Measurements from ENCODE around the gene KRTAP3-1. TPM values are rescaled to one million over a fixed set of nuclear protein-coding genes. Genes with fewer than 3 reads are reported as not detected.

KRTAP3-1 gene
- total and polyA plus RNA-seq, 2 donors (not counting 3 experiments of a cell fraction or from before 2014, with no cell fraction given) = not detected

- H3K79me2 ChIP-seq (ENCODE audit: control insufficient read depth, insufficient read depth, low read length) = no peaks in the 10 kb centered on the region
- H3K9me3 ChIP-seq (replicated peaks; ENCODE audit: control insufficient read depth, insufficient read depth, low read length) = no peaks in the 10 kb centered on the region
- CTCF ChIA-PET = interaction anchor here (1.4 kb wide), 1 partner anchor 29 kb away, joined by 3 read pairs; no protein-coding TSS in a partner anchor
- no peak for DNase-seq (ENCODE audit: low read depth, low spot score)
- no peak overlapping the region for H3K4me2 ChIP-seq (ENCODE audit: insufficient read depth, low read length)
- FAIRE-seq = no peak
- H4K20me1 ChIP-seq (replicated peaks; ENCODE audit: control insufficient read depth, extremely low read depth, insufficient read depth, low read length) = no peaks in the 10 kb centered on the region
- no peaks in the 10 kb centered on the region for H3K4me1 ChIP-seq (ENCODE audit: control insufficient read depth, extremely low read depth, insufficient read depth, low read length)
- no peak overlapping the region for H3K4me3 ChIP-seq (replicated peaks in 1 of 3; ENCODE audit: insufficient read depth in 1 of 3, low read depth in 1 of 3, low read length in 3 of 3)
- H3K27me3 ChIP-seq (ENCODE audit: control insufficient read depth in 2 of 2, insufficient read depth in 2 of 2, low read length in 2 of 2) = peaks cover 2 to 3% of the 10 kb centered on the region in 2 experiments
- no peak overlapping the region for H2AFZ ChIP-seq (ENCODE audit: low read depth, low read length)
- H3K36me3 ChIP-seq (ENCODE audit: control insufficient read depth in 2 of 2, extremely low read depth in 1 of 2, insufficient read depth in 2 of 2, low read length in 2 of 2) = no peaks in the 10 kb centered on the region
- POLR2A ChIA-PET = no interaction called here
- intact Hi-C loops (cut with micrococcal nuclease) = no loop called here
- BruUV-seq (replicated peaks) = no TSS peak
- TF ChIP-seq POLR2AphosphoS5 (IDR thresholded peaks at IDR 0.05; ENCODE audit: insufficient read depth, low read depth, low read length) (no peak), FOS (IDR thresholded peaks at IDR 0.05; ENCODE audit: borderline replicate concordance, insufficient read depth, low read length) (no peak), MYC (IDR thresholded peaks at IDR 0.05; ENCODE audit: low read depth, low read length) (no peak), GATA2 (IDR thresholded peaks at IDR 0.05; ENCODE audit: insufficient read depth, insufficient read length, low read depth, low read length) (no peak), CTCF (IDR thresholded peaks at IDR 0.05; ENCODE audit: extremely low read depth in 1 of 2, insufficient read depth in 1 of 2, low read depth in 1 of 2, low read length in 2 of 2) (no peak), POLR2A (IDR thresholded peaks at IDR 0.05; ENCODE audit: low read depth, low read length) (no peak), EZH2 (IDR thresholded peaks at IDR 0.05; ENCODE audit: borderline replicate concordance, low read depth, low read length, severe bottlenecking) (no peak), JUN (IDR thresholded peaks at IDR 0.05; ENCODE audit: borderline replicate concordance, insufficient read depth, insufficient read length, low read depth) (no peak)
- TF ChIP-seq, protein P1, sequence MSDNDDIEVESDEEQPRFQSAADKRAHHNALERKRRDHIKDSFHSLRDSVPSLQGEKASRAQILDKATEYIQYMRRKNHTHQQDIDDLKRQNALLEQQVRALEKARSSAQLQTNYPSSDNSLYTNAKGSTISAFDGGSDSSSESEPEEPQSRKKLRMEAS (IDR thresholded peaks at IDR 0.05; ENCODE audit: insufficient read depth, insufficient read length) = no peak
- dilution Hi-C loops (cut with MboI; ENCODE audit: extremely low pct_ligation_motif_present, low sequenced_read_pairs) = no loop called here
- H3K9me1 ChIP-seq (replicated peaks; ENCODE audit: control insufficient read depth, extremely low read depth, insufficient read depth, low read length) = no peaks in the 10 kb centered on the region
- no peak overlapping the region for H3K27ac ChIP-seq (ENCODE audit: insufficient read depth, low read depth, low read length)
- no peak overlapping the region for H3K9ac ChIP-seq (replicated peaks; ENCODE audit: extremely low read depth, insufficient read depth, low read length)
Measured at GRCh38 chr17:40992666-40993065, 16.3 kb downstream of the KRTAP3-1 start.
